T-helper 1 cell treated with Interleukin-12 subunit alpha and Interleukin-12 subunit beta and Interleukin-4 antibody, amounts not matched to agents 30 μg/mL and 1 μg/mL, for 36 hours (primary cell): Measurements from ENCODE around the gene KRTAP19-6.

Experiments used
- H3K27ac Mint-ChIP-seq: one replicate; pipeline ENCODE4 v1.8.0; 2021; ENCODE audit warnings: mild to moderate bottlenecking, mixed read lengths
- H3K27me3 Mint-ChIP-seq: one replicate; pipeline ENCODE4 v1.8.0; 2021; ENCODE audit warnings: low read depth, mixed read lengths
- H3K36me3 Mint-ChIP-seq: one replicate; pipeline ENCODE4 v1.8.0; 2021; ENCODE audit warnings: low read depth, mixed read lengths
- H3K4me1 Mint-ChIP-seq: one replicate; pipeline ENCODE4 v1.8.0; 2021; ENCODE audit warnings: low read depth, mixed read lengths
- H3K4me3 Mint-ChIP-seq: one replicate; pipeline ENCODE4 v1.8.0; 2021; ENCODE audit warnings: mild to moderate bottlenecking, moderate library complexity, mixed read lengths
- H3K9me3 Mint-ChIP-seq: one replicate; pipeline ENCODE4 v1.8.0; 2021; ENCODE audit warnings: mixed read lengths

The KRTAP19-6 gene

DNA sequence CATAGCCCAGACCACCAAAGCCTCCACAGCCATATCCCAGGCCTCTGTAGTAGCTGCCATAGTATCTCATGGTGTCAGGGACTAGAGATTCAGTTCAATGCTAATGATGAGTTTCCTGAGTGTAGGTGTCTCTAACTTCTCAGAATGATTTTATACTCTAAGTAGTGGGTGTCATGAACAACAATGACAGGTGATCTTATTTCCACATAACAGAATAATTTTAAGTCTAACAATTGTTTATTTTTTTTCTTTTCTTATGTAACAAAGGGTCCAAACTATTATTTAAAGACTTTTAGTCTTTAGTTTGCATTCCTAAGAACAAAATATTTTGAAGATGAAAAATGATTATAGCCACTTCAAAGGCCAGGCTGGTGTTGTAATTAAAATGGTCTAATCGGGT is at the start of gene KRTAP19-6:
KRTAP19-6 (minus strand) TSS at position 101 of the 400 bp plus-strand sequence; CDS start at position 70, 31 bp downstream.
- H3K27ac Mint-ChIP-seq = no peak within 1 kb of the TSS
- no peaks in the 10 kb centered on the region for H3K27me3 Mint-ChIP-seq
- no peak within 1 kb of the TSS for H3K4me3 Mint-ChIP-seq

DNA sequence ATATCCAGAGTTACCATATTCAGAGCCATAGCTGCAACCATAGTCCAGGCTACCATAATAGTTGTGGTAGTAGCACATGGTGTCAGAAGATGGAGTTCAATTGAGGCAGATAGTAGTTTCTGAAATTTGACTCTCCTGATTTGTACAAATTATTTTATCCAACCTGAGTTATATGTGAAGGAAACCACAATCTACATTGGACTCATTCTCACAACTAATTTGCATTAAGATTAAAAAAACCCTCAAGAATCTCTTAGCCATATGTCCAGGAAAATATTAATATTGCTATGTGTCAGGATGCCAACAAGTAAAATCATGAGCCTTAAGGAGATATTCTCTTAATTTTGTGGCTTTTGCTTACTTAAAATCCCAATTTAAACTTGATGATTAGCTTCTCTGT is 48.6 kb upstream of the KRTAP19-6 start, which contains the start of gene KRTAP22-2:
KRTAP22-2 (minus strand) TSS at position 101 of the 400 bp plus-strand sequence.
- no peaks in the 10 kb centered on the region for H3K9me3 Mint-ChIP-seq
- H3K4me1 Mint-ChIP-seq = no peaks in the 10 kb centered on the region
- no peaks in the 10 kb centered on the region for H3K36me3 Mint-ChIP-seq
- H3K27ac Mint-ChIP-seq = no peak within 1 kb of the TSS
- H3K4me3 Mint-ChIP-seq = no peak within 1 kb of the TSS
- H3K27me3 Mint-ChIP-seq = no peaks in the 10 kb centered on the region

More for the DNA sequence above, at the start of gene KRTAP19-6:
- H3K36me3 Mint-ChIP-seq = no peaks in the 10 kb centered on the region
- no peaks in the 10 kb centered on the region for H3K9me3 Mint-ChIP-seq
- no peaks in the 10 kb centered on the region for H3K4me1 Mint-ChIP-seq

DNA sequence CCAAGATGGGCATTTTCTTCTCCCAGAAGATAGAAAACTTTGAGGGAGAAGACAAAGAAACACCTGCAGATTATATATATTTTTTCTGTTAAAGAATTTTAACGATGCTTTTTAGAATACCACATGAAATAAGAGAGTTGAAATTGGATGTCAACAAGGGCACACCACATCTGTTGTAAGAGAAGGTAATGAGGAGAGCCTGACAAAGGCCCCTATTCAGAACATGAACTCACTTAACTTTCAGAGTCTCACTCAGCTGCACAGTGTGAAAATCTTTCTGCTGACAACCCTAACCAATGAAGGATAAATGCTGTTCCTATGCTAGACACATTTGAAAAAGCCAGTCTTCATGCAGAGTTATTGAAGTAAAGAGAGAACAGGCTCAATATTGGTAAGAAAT is 41.2 kb upstream of the KRTAP19-6 start:
- no peaks in the 10 kb centered on the region for H3K9me3 Mint-ChIP-seq
- no peaks in the 10 kb centered on the region for H3K4me1 Mint-ChIP-seq
- H3K36me3 Mint-ChIP-seq = no peaks in the 10 kb centered on the region
- no peak overlapping the region for H3K4me3 Mint-ChIP-seq
- no peaks in the 10 kb centered on the region for H3K27me3 Mint-ChIP-seq
- H3K27ac Mint-ChIP-seq = no peak overlapping the region

DNA sequence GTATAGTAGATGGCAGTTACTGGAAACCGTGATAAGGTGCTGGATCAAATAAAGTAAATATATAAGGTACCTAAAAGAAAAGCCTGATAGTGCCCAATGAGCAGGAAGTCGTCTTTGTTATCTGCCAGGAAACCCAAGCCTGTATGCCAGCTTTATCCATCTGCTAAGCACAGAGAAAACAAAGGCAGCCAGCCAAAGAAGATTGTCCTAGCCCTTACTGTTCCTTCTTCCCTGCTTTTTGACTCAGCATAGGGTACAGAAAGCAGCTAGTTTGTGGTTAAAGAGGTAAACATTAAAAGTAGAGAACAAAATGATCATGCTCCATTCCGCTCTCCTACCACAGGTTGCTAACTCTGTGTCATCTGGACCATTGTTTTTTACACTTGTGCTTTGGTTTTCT is 38.5 kb upstream of the KRTAP19-6 start:
- H3K27me3 Mint-ChIP-seq = no peaks in the 10 kb centered on the region
- no peak overlapping the region for H3K27ac Mint-ChIP-seq
- no peaks in the 10 kb centered on the region for H3K9me3 Mint-ChIP-seq
- no peak overlapping the region for H3K4me3 Mint-ChIP-seq
- H3K4me1 Mint-ChIP-seq = no peaks in the 10 kb centered on the region
- no peaks in the 10 kb centered on the region for H3K36me3 Mint-ChIP-seq

GRCh38 chr21:30579346-30579745 is 37.7 kb upstream of the KRTAP19-6 start:
- Mint-ChIP-seq H3K9me3 (no peaks in the 10 kb centered on the region), H3K4me1 (no peaks in the 10 kb centered on the region), H3K27me3 (no peaks in the 10 kb centered on the region), H3K4me3 (no peak overlapping the region), H3K36me3 (no peaks in the 10 kb centered on the region), H3K27ac (no peak overlapping the region)

- H3K9me3 Mint-ChIP-seq = no peaks in the 10 kb centered on the region
- H3K36me3 Mint-ChIP-seq = no peaks in the 10 kb centered on the region
- H3K4me1 Mint-ChIP-seq = no peaks in the 10 kb centered on the region
- no peaks in the 10 kb centered on the region for H3K27me3 Mint-ChIP-seq
- H3K27ac Mint-ChIP-seq = no peak overlapping the region
- H3K4me3 Mint-ChIP-seq = no peak overlapping the region
These were observed 36.1 kb upstream of the KRTAP19-6 start for GRCh38 chr21:30577766-30578165.

GRCh38 chr21:30567617-30568016 is 26.0 kb upstream of the KRTAP19-6 start:
- Mint-ChIP-seq H3K9me3 (no peaks in the 10 kb centered on the region), H3K27me3 (no peaks in the 10 kb centered on the region), H3K27ac (no peak overlapping the region), H3K36me3 (no peaks in the 10 kb centered on the region), H3K4me1 (no peaks in the 10 kb centered on the region), H3K4me3 (no peak overlapping the region)

GRCh38 chr21:30563630-30564029 is 22.0 kb upstream of the KRTAP19-6 start:
- H3K4me3 Mint-ChIP-seq = no peak overlapping the region
- no peaks in the 10 kb centered on the region for H3K4me1 Mint-ChIP-seq
- no peaks in the 10 kb centered on the region for H3K27me3 Mint-ChIP-seq
- H3K9me3 Mint-ChIP-seq = no peaks in the 10 kb centered on the region
- no peaks in the 10 kb centered on the region for H3K36me3 Mint-ChIP-seq
- no peak overlapping the region for H3K27ac Mint-ChIP-seq

DNA sequence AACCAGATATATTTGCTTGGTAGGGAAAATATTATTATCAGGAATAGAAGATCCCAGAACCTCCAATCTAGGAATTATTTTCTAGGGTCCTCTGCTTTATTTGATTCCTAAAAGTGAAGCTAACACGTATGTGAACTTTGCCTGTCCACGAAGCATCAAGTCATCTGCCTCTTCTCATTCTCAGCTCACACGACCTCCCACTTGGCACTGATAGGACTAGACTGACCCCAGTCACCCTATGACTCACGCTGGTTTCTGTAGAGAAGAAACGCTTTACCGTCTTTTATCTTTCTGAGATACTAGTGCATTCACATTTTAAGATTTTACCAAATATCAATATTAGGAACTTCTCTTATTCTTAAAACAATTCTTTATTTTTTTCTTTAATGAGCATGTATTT is 21.4 kb upstream of the KRTAP19-6 start:
- Mint-ChIP-seq H3K4me1 (no peaks in the 10 kb centered on the region), H3K4me3 (no peak overlapping the region), H3K9me3 (no peaks in the 10 kb centered on the region), H3K36me3 (no peaks in the 10 kb centered on the region), H3K27ac (no peak overlapping the region), H3K27me3 (no peaks in the 10 kb centered on the region)

- H3K36me3 Mint-ChIP-seq = no peaks in the 10 kb centered on the region
- H3K4me3 Mint-ChIP-seq = no peak overlapping the region
- H3K27ac Mint-ChIP-seq = no peak overlapping the region
- no peaks in the 10 kb centered on the region for H3K9me3 Mint-ChIP-seq
- no peaks in the 10 kb centered on the region for H3K4me1 Mint-ChIP-seq
- no peaks in the 10 kb centered on the region for H3K27me3 Mint-ChIP-seq
These were observed 20.3 kb upstream of the KRTAP19-6 start for GRCh38 chr21:30561957-30562356.

GRCh38 chr21:30561264-30561895 is 19.7 kb upstream of the KRTAP19-6 start, which contains the start of gene KRTAP19-7:
Gene KRTAP19-7 (minus strand): TSS chr21:30561314. CDS start chr21:30561289, 25 bp downstream.
- Mint-ChIP-seq H3K27me3 (no peaks in the 10 kb centered on the region), H3K4me3 (no peak within 1 kb of the TSS), H3K9me3 (no peaks in the 10 kb centered on the region), H3K27ac (no peak within 1 kb of the TSS), H3K36me3 (no peaks in the 10 kb centered on the region), H3K4me1 (no peaks in the 10 kb centered on the region)

- no peaks in the 10 kb centered on the region for H3K4me1 Mint-ChIP-seq
- no peaks in the 10 kb centered on the region for H3K27me3 Mint-ChIP-seq
- no peak overlapping the region for H3K4me3 Mint-ChIP-seq
- no peak overlapping the region for H3K27ac Mint-ChIP-seq
- H3K36me3 Mint-ChIP-seq = no peaks in the 10 kb centered on the region
- H3K9me3 Mint-ChIP-seq = peaks cover 13% of the 10 kb centered on the region
These were observed 13.4 kb upstream of the KRTAP19-6 start for GRCh38 chr21:30555095-30555494.

DNA sequence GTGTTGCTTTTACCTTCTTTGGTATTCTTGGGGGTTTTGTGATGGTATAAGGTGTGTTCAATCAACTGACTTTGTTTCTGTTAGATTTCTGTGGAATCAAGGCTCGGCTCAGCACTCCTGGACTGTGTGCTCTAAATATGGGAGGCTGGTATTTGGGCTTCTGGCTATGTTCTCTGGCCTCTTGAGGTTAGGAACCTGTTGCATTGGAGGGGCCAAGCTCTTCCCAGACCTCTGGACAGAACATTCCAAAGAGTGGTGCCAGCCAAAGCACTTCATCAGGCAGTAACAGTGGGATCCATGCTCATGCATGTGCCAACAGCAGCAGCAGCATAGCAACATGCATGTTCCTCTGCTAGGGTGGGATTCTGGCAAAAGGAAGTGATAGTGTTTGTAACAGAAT is 11.1 kb upstream of the KRTAP19-6 start:
- Mint-ChIP-seq H3K4me3 (no peak overlapping the region), H3K27me3 (no peaks in the 10 kb centered on the region), H3K4me1 (no peaks in the 10 kb centered on the region), H3K9me3 (peaks cover 13% of the 10 kb centered on the region), H3K36me3 (no peaks in the 10 kb centered on the region), H3K27ac (no peak overlapping the region)

DNA sequence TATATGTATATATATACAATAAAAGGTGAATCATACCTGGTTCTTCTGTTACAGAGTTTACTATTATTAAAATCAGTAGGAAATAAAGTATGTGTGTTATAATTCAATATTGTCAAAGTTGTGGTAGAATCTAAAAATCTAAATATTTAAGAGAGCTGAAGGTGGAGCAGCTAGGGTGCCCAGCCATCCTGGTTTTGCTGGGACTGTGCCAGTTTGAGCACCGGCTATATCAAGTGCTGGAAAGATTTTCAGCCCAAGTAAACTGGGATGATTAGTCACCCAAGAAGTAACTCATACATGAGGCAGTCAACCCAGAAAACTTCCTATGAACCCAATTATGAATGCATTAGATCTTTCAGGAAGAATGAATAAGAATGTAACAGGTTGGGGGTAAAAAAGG is 22.8 kb downstream of the KRTAP19-6 start:
- Mint-ChIP-seq H3K4me1 (no peaks in the 10 kb centered on the region), H3K27me3 (no peaks in the 10 kb centered on the region), H3K36me3 (no peaks in the 10 kb centered on the region), H3K9me3 (no peaks in the 10 kb centered on the region), H3K4me3 (no peak overlapping the region), H3K27ac (no peak overlapping the region)

- H3K27ac Mint-ChIP-seq = no peak overlapping the region
These were observed 26.0 kb downstream of the KRTAP19-6 start for GRCh38 chr21:30515681-30516080.

More at GRCh38 chr21:30515681-30516080, 26.0 kb downstream of the KRTAP19-6 start:
- no peaks in the 10 kb centered on the region for H3K36me3 Mint-ChIP-seq
- H3K4me3 Mint-ChIP-seq = no peak overlapping the region
- H3K9me3 Mint-ChIP-seq = no peaks in the 10 kb centered on the region
- H3K27me3 Mint-ChIP-seq = no peaks in the 10 kb centered on the region
- H3K4me1 Mint-ChIP-seq = no peaks in the 10 kb centered on the region
